Spleen (tissue), 11 donors: ENCODE data around the gene GRM5. TPM values are rescaled to one million over a fixed set of nuclear protein-coding genes. Genes with fewer than 3 reads are reported as not detected.

Experiments used
- DNase-seq: peaks from one replicate; pipeline ENCODE4 v3.0.0-alpha.2; 2020
- H3K27ac ChIP-seq, 8 donors: fragments of 200-600 bp; sonication (generic) in 7 of 8; 1 replicate in 4 of 8; 2 replicates in 4 of 8; pipeline versions ENCODE4 v1.5.0 to v1.8.0; 2016 to 2021; ENCODE audit warnings: inconsistent platforms in 4 of 8, mild to moderate bottlenecking in 4 of 8, moderate library complexity in 1 of 8
- H3K27me3 ChIP-seq, 7 donors: fragments of 200-600 bp; sonication (generic) in 6 of 7; replicated peaks in 1 of 7; 1 replicate in 4 of 7; 2 replicates in 3 of 7; pipeline versions ENCODE4 v1.5.0 to v1.8.0; 2016 to 2021; ENCODE audit warnings: inconsistent platforms in 3 of 7, mild to moderate bottlenecking in 1 of 7
- H3K36me3 ChIP-seq, 6 donors: fragments of 200-600 bp; sonication (generic) in 5 of 6; 1 replicate in 4 of 6; 2 replicates in 2 of 6; pipeline versions ENCODE4 v1.5.0 to v1.8.0; 2016 to 2021; ENCODE audit warnings: inconsistent platforms in 2 of 6
- H3K4me1 ChIP-seq, 6 donors: fragments of 200-600 bp; sonication (generic) in 5 of 6; 1 replicate in 3 of 6; 2 replicates in 3 of 6; pipeline versions ENCODE4 v1.5.0 to v1.8.0; 2016 to 2021; ENCODE audit warnings: inconsistent platforms in 3 of 6
- H3K4me3 ChIP-seq, 8 donors: fragments of 200-600 bp; sonication (generic) in 7 of 8; 1 replicate in 4 of 8; 2 replicates in 4 of 8; pipeline versions ENCODE4 v1.5.0 to v1.8.0; 2016 to 2021; ENCODE audit warnings: inconsistent platforms in 4 of 8, mild to moderate bottlenecking in 4 of 8, moderate library complexity in 2 of 8
- H3K9me3 ChIP-seq, 8 donors: fragments of 200-600 bp; sonication (generic) in 7 of 8; 1 replicate in 4 of 8; 2 replicates in 4 of 8; pipeline versions ENCODE4 v1.5.0 to v1.8.0; 2016 to 2021; ENCODE audit warnings: inconsistent platforms in 4 of 8
- CTCF ChIP-seq, 11 experiments: fragments of 200-600 bp in 7 of 11; fragments of 450-650 bp in 4 of 11; sonication (generic) in 4 of 11; IDR thresholded peaks in 8 of 11; conservative IDR thresholded peaks in 3 of 11; 1 replicate in 7 of 11; 2 replicates in 4 of 11; pipeline versions ENCODE4 v1.4.0 to v1.8.0; 2016 to 2021; ENCODE audit warnings: antibody characterized with exemption in 11 of 11, inconsistent platforms in 4 of 11, mild to moderate bottlenecking in 1 of 11
- POLR2A ChIP-seq, 3 donors: fragments of 450-650 bp; IDR thresholded peaks; one replicate each; pipeline ENCODE4 v1.5.1; 2017; ENCODE audit warnings: antibody characterized with exemption in 3 of 3, mild to moderate bottlenecking in 1 of 3
- POLR2AphosphoS5 ChIP-seq, 3 donors: sonication (generic); formaldehyde crosslinking; IDR thresholded peaks; one replicate each; pipeline ENCODE4 v1.5.1; 2017; ENCODE audit warnings: antibody characterized with exemption in 3 of 3
- WGBS, 5 donors: extraction: QIAGEN DNeasy Blood & Tissue Kit in 3 of 5; methylation state at CpG; one replicate each; pipeline versions ENCODE4 v1.1.5 to v1.1.7; 2013 to 2018; 5-methylcytosine and 5-hydroxymethylcytosine counted together
- intact Hi-C: fragments of 100-400 bp; cut with DNase I; formaldehyde crosslinking; loops from one replicate; pipeline ENCODE4 v1.15.0; 2023; ENCODE audit warnings: low total_unique reads
- polyA plus RNA-seq, 3 donors: library from polyadenylated mRNA; stranded (reverse); fragments of 200-250 nt; gene quantifications; one replicate each; pipeline ENCODE4 v1.2.1, GENCODE V29; 2013
- total RNA-seq, 7 donors: library from RNA; depleted of rRNA in 3 of 7; stranded (reverse); fragments of >200 nt in 3 of 7; fragmentation: NEBNext Ultra II Directional in 4 of 7; extraction: Animal tissue kit (Norgen Biotek cat#: 25700) in 4 of 7; gene quantifications; one replicate each; pipeline versions ENCODE4 v1.1.0 to v1.2.1, GENCODE V29; 2016 to 2021
- donor health status: healthy with polysubstance abuse.
- donor health status: DM: no; HTN: no; CAD: no; lungs with moderate emphysema.
- donor health status: DM: no; HTN: no; CAD: no.
- donor health status: Bipolar disorder and iron deficiency.
- donor health status: healthy.
- donor health status: DM: no; HTN: no; CAD: no.
- donor health status: DM: yes; HTN: yes; CAD: no.

GRM5 gene
- total and polyA plus RNA-seq, 10 donors, result under 0.01 TPM; not detected in 9

- Histone ChIP-seq H3K9me3 (no peaks in the 10 kb centered on the region), H3K4me3 (no peak overlapping the region), H3K4me1 (no peaks in the 10 kb centered on the region), H3K27me3 (no peaks in the 10 kb centered on the region), H3K36me3 (no peaks in the 10 kb centered on the region), H3K27ac (no peak overlapping the region)
- no peak for TF ChIP-seq CTCF (IDR thresholded peaks at IDR 0.05 in 8 of 11, conservative IDR thresholded peaks at IDR 0.05 in 3 of 11)
- TF ChIP-seq POLR2A (IDR thresholded peaks at IDR 0.05), result no peak
- no peak for TF ChIP-seq POLR2AphosphoS5 (IDR thresholded peaks at IDR 0.05)
- intact Hi-C loops, result no loop called here
- DNase-seq, result no peak
- WGBS, 5 donors, result 47 to 79% (median 67%) methylated on average over 1 of the region's 1 CpG
Observed at GRCh38 chr11:88657076-88657738, 408.6 kb downstream of the GRM5 start.

DNA sequence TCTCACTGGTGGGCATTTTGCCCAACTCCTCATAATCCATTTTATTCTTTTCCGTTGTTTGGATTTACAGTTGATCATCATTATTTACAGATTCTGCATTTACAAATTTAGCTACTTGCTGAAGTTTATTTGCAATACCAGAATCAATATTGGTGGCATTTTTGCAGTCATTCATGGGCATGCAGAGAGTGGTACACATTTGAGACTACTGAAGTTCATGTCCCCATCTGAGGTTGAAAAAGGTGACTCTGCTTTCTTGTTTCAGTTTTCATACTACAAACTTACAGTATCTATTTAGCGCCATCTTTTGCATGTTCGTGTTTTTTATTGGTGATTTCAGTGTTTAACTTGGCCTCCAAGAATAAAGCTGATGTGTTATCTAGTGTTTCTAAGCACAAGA lies 409.5 kb downstream of the GRM5 start:
- no peaks in the 10 kb centered on the region for H3K36me3 ChIP-seq
- H3K27me3 ChIP-seq, result no peaks in the 10 kb centered on the region
- DNase-seq, result no peak
- no peak overlapping the region for H3K27ac ChIP-seq
- 91 to 95% (median 92%) methylated on average over 3 of the region's 3 CpGs for WGBS, 5 donors
- TF ChIP-seq POLR2AphosphoS5 (IDR thresholded peaks at IDR 0.05) (no peak), POLR2A (IDR thresholded peaks at IDR 0.05) (no peak), CTCF (IDR thresholded peaks at IDR 0.05 in 8 of 11, conservative IDR thresholded peaks at IDR 0.05 in 3 of 11) (no peak)
- no peak overlapping the region for H3K4me3 ChIP-seq
- H3K9me3 ChIP-seq, result no peaks in the 10 kb centered on the region
- intact Hi-C loops, result no loop called here
- no peaks in the 10 kb centered on the region for H3K4me1 ChIP-seq

- H3K9me3 ChIP-seq, result no peaks in the 10 kb centered on the region
- no peak overlapping the region for H3K4me3 ChIP-seq
- no peaks in the 10 kb centered on the region for H3K4me1 ChIP-seq
- DNase-seq, result no peak
- no peaks in the 10 kb centered on the region for H3K36me3 ChIP-seq
- no peak overlapping the region for H3K27ac ChIP-seq
- no peak for TF ChIP-seq POLR2A (IDR thresholded peaks at IDR 0.05)
- no peak for TF ChIP-seq CTCF (IDR thresholded peaks at IDR 0.05 in 8 of 11, conservative IDR thresholded peaks at IDR 0.05 in 3 of 11)
- TF ChIP-seq POLR2AphosphoS5 (IDR thresholded peaks at IDR 0.05), result no peak
- intact Hi-C loops, result no loop called here
- no peaks in the 10 kb centered on the region for H3K27me3 ChIP-seq
Observed at GRCh38 chr11:88655656-88656055, 410.1 kb downstream of the GRM5 start.

- no peak for TF ChIP-seq CTCF (IDR thresholded peaks at IDR 0.05 in 8 of 11, conservative IDR thresholded peaks at IDR 0.05 in 3 of 11)
- TF ChIP-seq POLR2A (IDR thresholded peaks at IDR 0.05), result no peak
- no peak for TF ChIP-seq POLR2AphosphoS5 (IDR thresholded peaks at IDR 0.05)
- Histone ChIP-seq H3K36me3 (no peaks in the 10 kb centered on the region), H3K4me1 (no peaks in the 10 kb centered on the region), H3K9me3 (no peaks in the 10 kb centered on the region), H3K27me3 (no peaks in the 10 kb centered on the region), H3K27ac (no peak overlapping the region), H3K4me3 (no peak overlapping the region)
- intact Hi-C loops, result no loop called here
- DNase-seq, result no peak
- 52 to 69% (median 58%) methylated on average over 3 of the region's 3 CpGs for WGBS, 5 donors
Observed at GRCh38 chr11:88655196-88655595, 410.6 kb downstream of the GRM5 start.
